HepG2 (cell line): ENCODE results near the gene TMEM170B. TPM values are rescaled to one million over a fixed set of nuclear protein-coding genes. Genes with fewer than 3 reads are reported as not detected.

Experiments used
- E2F5 ChIP-seq: sonication (generic); formaldehyde crosslinking; conservative IDR thresholded peaks from 2 replicates; pipeline ENCODE4 v1.4.0; 2020; ENCODE audit warnings: missing genetic modification reagents
- HMG20B ChIP-seq: conservative IDR thresholded peaks from 2 replicates; pipeline ENCODE4 v1.6.1; 2016; ENCODE audit warnings: missing genetic modification reagents, missing compliant biosample characterization
- HMGXB4 ChIP-seq, 2 experiments: sonication (generic) in 1 of 2; formaldehyde crosslinking in 1 of 2; IDR thresholded peaks; 2 replicates each; pipeline versions ENCODE4 v1.4.0 to v1.6.1; 2018 to 2020; ENCODE audit warnings: missing genetic modification reagents in 2 of 2, borderline replicate concordance in 1 of 2, low read depth in 1 of 2, mild to moderate bottlenecking in 1 of 2, missing biosample characterization in 1 of 2
- KLF6 ChIP-seq: IDR thresholded peaks from 2 replicates; pipeline ENCODE4 v1.8.0; 2016; ENCODE audit warnings: missing biosample characterization, missing genetic modification reagents
- KMT2B ChIP-seq: IDR thresholded peaks from 2 replicates; pipeline ENCODE4 v1.6.1; 2016; ENCODE audit warnings: missing genetic modification reagents, missing compliant biosample characterization
- MATR3 ChIP-seq: sonication (generic); formaldehyde crosslinking; IDR thresholded peaks from 2 replicates; pipeline ENCODE4 v1.4.0; 2020; ENCODE audit warnings: missing genetic modification reagents
- MBD4 ChIP-seq: IDR thresholded peaks from 2 replicates; pipeline ENCODE4 v1.6.1; 2012; ENCODE audit warnings: low read length, inconsistent platforms, borderline replicate concordance
- ZBTB10 ChIP-seq: sonication (generic); formaldehyde crosslinking; IDR thresholded peaks from 2 replicates; pipeline ENCODE4 v1.4.0; 2020; ENCODE audit warnings: missing genetic modification reagents, borderline replicate concordance
- ZBTB26 ChIP-seq: IDR thresholded peaks from 2 replicates; pipeline ENCODE4 v1.6.1; 2016; ENCODE audit warnings: missing compliant biosample characterization, missing genetic modification reagents, borderline replicate concordance
- ZBTB49 ChIP-seq: sonication (generic); formaldehyde crosslinking; IDR thresholded peaks from 2 replicates; pipeline ENCODE4 v1.4.0; 2020; ENCODE audit warnings: missing genetic modification reagents, borderline replicate concordance
- ZGPAT ChIP-seq: IDR thresholded peaks from 2 replicates; pipeline ENCODE4 v1.6.1; 2016; ENCODE audit warnings: mild to moderate bottlenecking
- ZNF17 ChIP-seq: sonication (generic); formaldehyde crosslinking; IDR thresholded peaks from 2 replicates; pipeline ENCODE4 v1.5.0; 2020; ENCODE audit warnings: mild to moderate bottlenecking, missing genetic modification reagents
- ZNF350 ChIP-seq: sonication (generic); formaldehyde crosslinking; IDR thresholded peaks from 2 replicates; pipeline ENCODE4 v1.4.0; 2020; ENCODE audit warnings: mild to moderate bottlenecking, low read depth, missing genetic modification reagents, borderline replicate concordance
- ZNF484 ChIP-seq: sonication (generic); formaldehyde crosslinking; IDR thresholded peaks from 2 replicates; pipeline ENCODE4 v1.5.1; 2020; ENCODE audit warnings: mild to moderate bottlenecking, low read depth, missing genetic modification reagents, borderline replicate concordance
- polyA plus RNA-seq, 8 experiments: library from polyadenylated mRNA; depleted of rRNA in 3 of 8; stranded (reverse) in 7 of 8; unstranded in 1 of 8; fragments of >200 nt; fragmentation: Illumina TruSeq in 4 of 8; extraction: Trizol in 4 of 8; gene quantifications; 2 replicates each; pipeline versions ENCODE4 v1.2.1 to v1.2.3, GENCODE V29; 2011 to 2016; ENCODE audit warnings: low read depth in 4 of 8, missing spikeins in 1 of 8, mixed read lengths in 1 of 8; ENCODE audit not compliant: insufficient read depth in 1 of 8
- total RNA-seq, 5 experiments: library from RNA; depleted of rRNA; stranded (reverse); fragments of >200 nt; fragmentation: Illumina TruSeq; extraction: Trizol; gene quantifications; 2 replicates each; pipeline ENCODE4 v1.2.3, GENCODE V29; 2016; ENCODE audit warnings: low read depth in 1 of 5

The TMEM170B gene
- total and polyA plus RNA-seq, 2 of the 13 experiments (the other 11 are each of a cell fraction or from before 2014, with no cell fraction given) = 3.3 to 9.4 TPM

GRCh38 chr6:11537229-11538051, at the start of gene TMEM170B (continued):
- peak; percentile 91; the same call in 1 of the 2 replicates for TF ChIP-seq KMT2B (CRISPR knock-in tag)
- no peak for TF ChIP-seq MBD4
- TF ChIP-seq KLF6 (CRISPR knock-in tag) = peak; percentile 76; the same call in 1 of the 2 replicates
- TF ChIP-seq ZNF484 (CRISPR knock-in tag) = no peak; the same call in 1 of the 2 replicates
- no peak for TF ChIP-seq ZNF17
- peak; percentile 62 for TF ChIP-seq E2F5 (CRISPR knock-in tag)
- TF ChIP-seq ZBTB26 (CRISPR knock-in tag) = no peak; the same call in 1 of the 2 replicates
- TF ChIP-seq MATR3 (CRISPR knock-in tag) = no peak
- no peak for TF ChIP-seq ZBTB49 (CRISPR knock-in tag)
- no peak for TF ChIP-seq ZNF350
- TF ChIP-seq HMGXB4 (CRISPR knock-in tag; IDR thresholded peaks at IDR 0.05; ENCODE audit: borderline replicate concordance in 1 of 2, low read depth in 1 of 2) = peak; percentile 61 to 66; a peak in 2 of 4 replicates
- TF ChIP-seq HMG20B (CRISPR knock-in tag) = peak; percentile 44; the same call in 1 of the 2 replicates
- no peak; the same call in none of the 2 replicates for TF ChIP-seq ZBTB10 (CRISPR knock-in tag)
- TF ChIP-seq ZGPAT (CRISPR knock-in tag) = peak; percentile 85; the same call in 1 of the 2 replicates
